Glutamatergic neuron (in vitro differentiated cells): Measurements from ENCODE around the gene MED8. TPM values are rescaled to one million over a fixed set of nuclear protein-coding genes. Genes with fewer than 3 reads are reported as not detected.
A peak's percentile ranks its signal among the peaks of the same experiment; 100 is the strongest.

ENCODE experiments used
- DNase-seq: peaks from one replicate; pipeline ENCODE4 v3.0.0; 2022
- H3K27ac Mint-ChIP-seq: one replicate; pipeline ENCODE4 v1.8.0; 2020; ENCODE audit warnings: mild to moderate bottlenecking, mixed read lengths, inconsistent platforms; ENCODE audit not compliant: unreplicated experiment
- H3K27me3 Mint-ChIP-seq: one replicate; pipeline ENCODE4 v1.8.0; 2020; ENCODE audit warnings: mild to moderate bottlenecking, moderate library complexity, mixed read lengths, inconsistent platforms; ENCODE audit not compliant: unreplicated experiment
- H3K36me3 Mint-ChIP-seq: one replicate; pipeline ENCODE4 v1.8.0; 2020; ENCODE audit warnings: mild to moderate bottlenecking, mixed read lengths, inconsistent platforms; ENCODE audit not compliant: unreplicated experiment
- H3K4me1 Mint-ChIP-seq: one replicate; pipeline ENCODE4 v1.8.0; 2020; ENCODE audit warnings: mild to moderate bottlenecking, low read depth, mixed read lengths, inconsistent platforms; ENCODE audit not compliant: unreplicated experiment
- H3K4me3 Mint-ChIP-seq: one replicate; pipeline ENCODE4 v1.8.0; 2020; ENCODE audit warnings: mild to moderate bottlenecking, mixed read lengths, inconsistent platforms; ENCODE audit not compliant: unreplicated experiment
- H3K9me3 Mint-ChIP-seq: one replicate; pipeline ENCODE4 v1.8.0; 2020; ENCODE audit warnings: mild to moderate bottlenecking, moderate library complexity, mixed read lengths, inconsistent platforms; ENCODE audit not compliant: unreplicated experiment
- total RNA-seq: library from RNA; stranded (reverse); fragmentation: NEBNext Ultra II Directional; extraction: Animal tissue kit (Norgen Biotek cat#: 25700); gene quantifications from one replicate; pipeline ENCODE4 v1.2.1, GENCODE V29; 2021; ENCODE audit not compliant: unreplicated experiment
- TF ChIP-seq, protein P1 (sequence below): fragments of 200-600 bp; sonication (generic); IDR thresholded peaks from one replicate; pipeline ENCODE4 v1.5.0; 2021; ENCODE audit not compliant: partially characterized antibody, unreplicated experiment

The MED8 gene
- total RNA-seq, 1 donor from 2014 or later: 39.1 TPM

DNA sequence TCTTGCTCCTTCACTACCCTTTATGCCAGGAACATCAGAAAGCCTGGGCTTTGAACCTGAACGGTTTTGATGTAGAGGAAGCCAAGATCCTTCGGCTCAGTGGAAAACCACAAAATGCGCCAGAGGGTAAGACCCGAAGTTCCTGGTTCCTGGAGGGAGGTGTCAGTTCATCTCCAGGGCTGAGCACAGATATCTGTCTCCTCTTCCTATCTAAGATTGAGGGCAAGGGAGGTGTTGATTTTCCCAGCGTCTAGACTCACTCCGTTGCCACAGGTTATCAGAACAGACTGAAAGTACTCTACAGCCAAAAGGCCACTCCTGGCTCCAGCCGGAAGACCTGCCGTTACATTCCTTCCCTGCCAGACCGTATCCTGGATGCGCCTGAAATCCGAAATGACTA, 29.9 kb downstream of the MED8 start:
- Mint-ChIP-seq H3K4me3 (peak overlapping the region; percentile 90), H3K9me3 (peaks cover 4% of the 10 kb centered on the region), H3K27ac (no peak overlapping the region), H3K36me3 (no peaks in the 10 kb centered on the region), H3K27me3 (peaks cover 6% of the 10 kb centered on the region), H3K4me1 (peaks cover 9% of the 10 kb centered on the region)
- DNase-seq: no peak
- TF ChIP-seq, protein P1, sequence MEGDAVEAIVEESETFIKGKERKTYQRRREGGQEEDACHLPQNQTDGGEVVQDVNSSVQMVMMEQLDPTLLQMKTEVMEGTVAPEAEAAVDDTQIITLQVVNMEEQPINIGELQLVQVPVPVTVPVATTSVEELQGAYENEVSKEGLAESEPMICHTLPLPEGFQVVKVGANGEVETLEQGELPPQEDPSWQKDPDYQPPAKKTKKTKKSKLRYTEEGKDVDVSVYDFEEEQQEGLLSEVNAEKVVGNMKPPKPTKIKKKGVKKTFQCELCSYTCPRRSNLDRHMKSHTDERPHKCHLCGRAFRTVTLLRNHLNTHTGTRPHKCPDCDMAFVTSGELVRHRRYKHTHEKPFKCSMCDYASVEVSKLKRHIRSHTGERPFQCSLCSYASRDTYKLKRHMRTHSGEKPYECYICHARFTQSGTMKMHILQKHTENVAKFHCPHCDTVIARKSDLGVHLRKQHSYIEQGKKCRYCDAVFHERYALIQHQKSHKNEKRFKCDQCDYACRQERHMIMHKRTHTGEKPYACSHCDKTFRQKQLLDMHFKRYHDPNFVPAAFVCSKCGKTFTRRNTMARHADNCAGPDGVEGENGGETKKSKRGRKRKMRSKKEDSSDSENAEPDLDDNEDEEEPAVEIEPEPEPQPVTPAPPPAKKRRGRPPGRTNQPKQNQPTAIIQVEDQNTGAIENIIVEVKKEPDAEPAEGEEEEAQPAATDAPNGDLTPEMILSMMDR: no peak

DNA sequence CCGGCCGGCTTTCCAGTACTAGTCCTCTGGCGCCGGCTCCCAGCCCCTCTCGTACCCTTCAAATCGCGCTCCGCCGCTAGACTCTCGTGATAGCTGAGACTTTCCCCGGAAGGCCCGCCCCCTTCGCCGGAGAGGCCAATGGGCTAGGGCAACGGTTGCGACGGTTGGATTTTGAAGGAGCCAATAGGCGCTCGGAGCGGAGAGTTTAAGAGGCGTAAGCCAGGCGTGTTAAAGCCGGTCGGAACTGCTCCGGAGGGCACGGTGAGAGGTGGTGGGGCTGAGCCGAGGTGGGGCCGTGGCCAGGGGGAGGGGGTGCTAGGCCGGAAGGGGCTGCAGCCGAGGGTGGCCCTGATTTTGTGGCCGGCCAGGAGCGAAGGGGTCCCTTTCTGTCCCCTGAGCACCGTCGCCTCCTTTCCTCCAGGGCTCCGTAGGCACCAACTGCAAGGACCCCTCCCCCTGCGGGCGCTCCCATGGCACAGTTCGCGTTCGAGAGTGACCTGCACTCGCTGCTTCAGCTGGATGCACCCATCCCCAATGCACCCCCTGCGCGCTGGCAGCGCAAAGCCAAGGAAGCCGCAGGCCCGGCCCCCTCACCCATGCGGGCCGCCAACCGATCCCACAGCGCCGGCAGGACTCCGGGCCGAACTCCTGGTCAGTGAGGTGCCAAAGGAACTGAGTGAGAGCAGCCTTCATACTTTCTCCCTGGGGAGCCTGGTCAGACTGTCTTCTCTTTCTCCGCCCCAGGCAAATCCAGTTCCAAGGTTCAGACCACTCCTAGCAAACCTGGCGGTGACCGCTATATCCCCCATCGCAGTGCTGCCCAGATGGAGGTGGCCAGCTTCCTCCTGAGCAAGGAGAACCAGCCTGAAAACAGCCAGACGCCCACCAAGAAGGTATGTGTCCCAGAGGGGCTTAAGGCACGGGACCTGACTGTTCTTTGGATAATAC, 30.6 kb downstream of the MED8 start, which contains the start of gene CDC20:
Gene CDC20 (plus strand): TSS at position 236 of the 948 bp plus-strand sequence. CDS start 235 bp downstream, at position 471.
- TF ChIP-seq, protein P1: no peak
- peaks cover 9% of the 10 kb centered on the region for H3K4me1 Mint-ChIP-seq
- H3K36me3 Mint-ChIP-seq: no peaks in the 10 kb centered on the region
- H3K27me3 Mint-ChIP-seq: peaks cover 4% of the 10 kb centered on the region
- H3K4me3 Mint-ChIP-seq: peak within 1 kb of the TSS; percentile 90
- H3K27ac Mint-ChIP-seq: peak within 1 kb of the TSS; percentile 92
- peak; percentile 100 for DNase-seq
- peaks cover 4% of the 10 kb centered on the region for H3K9me3 Mint-ChIP-seq

DNA sequence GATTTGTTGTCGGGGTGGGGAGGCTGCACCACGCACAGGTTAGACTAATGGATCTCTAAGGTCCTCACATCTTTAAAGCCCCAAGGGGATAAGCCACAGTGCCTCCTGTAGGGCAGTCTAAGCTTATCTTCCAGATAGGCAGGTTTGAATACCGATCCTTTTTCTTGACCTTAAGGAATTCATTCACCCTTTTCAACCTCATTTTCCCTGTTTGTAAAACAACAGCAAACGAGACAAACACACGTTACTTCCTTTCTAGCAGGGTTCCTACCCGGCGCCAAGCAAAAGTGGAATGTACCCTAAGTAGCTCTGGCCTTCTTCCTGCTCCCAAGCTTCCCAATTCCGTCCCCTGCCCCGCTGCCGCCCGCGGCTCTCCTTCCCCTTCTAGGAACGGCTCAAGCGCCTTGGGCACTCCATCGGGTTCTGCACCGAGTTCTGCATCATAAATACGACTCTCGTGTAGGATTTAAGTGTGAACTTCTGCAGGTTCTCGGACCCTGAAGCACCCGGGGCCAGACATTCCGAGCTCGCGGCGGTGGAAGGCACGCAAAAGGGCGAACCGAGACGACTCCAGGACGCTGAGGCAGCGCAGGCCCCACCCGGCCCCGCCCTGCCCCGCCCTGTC, 31.4 kb downstream of the MED8 start:
- Mint-ChIP-seq H3K27me3 (peaks cover 2% of the 10 kb centered on the region), H3K9me3 (peaks cover 4% of the 10 kb centered on the region), H3K4me3 (peak overlapping the region; percentile 90), H3K36me3 (no peaks in the 10 kb centered on the region), H3K27ac (peak overlapping the region; percentile 92), H3K4me1 (peaks cover 9% of the 10 kb centered on the region)
- TF ChIP-seq, protein P1: peak; percentile 19
- DNase-seq: no peak

DNA sequence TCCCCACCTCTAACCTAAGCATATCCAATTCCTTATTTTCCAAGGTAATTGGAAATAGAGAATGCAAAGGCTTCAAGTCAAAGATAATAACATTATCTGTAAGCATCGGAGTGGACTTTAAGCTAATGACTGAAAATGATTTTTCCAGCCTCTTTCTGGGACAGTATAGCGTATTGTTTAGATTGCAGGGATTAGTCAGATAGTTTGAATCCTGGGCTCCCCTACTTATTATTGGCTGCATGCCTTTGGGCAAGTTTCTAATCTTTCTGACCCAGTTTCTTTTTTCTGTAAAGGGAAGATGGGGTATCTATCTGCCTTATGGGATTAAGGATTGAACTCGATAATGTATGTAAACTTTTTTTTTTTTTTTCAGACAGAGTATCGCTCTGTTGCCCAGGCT, 32.3 kb downstream of the MED8 start:
- Mint-ChIP-seq H3K9me3 (peaks cover 4% of the 10 kb centered on the region), H3K4me3 (no peak overlapping the region), H3K27me3 (peaks cover 2% of the 10 kb centered on the region), H3K36me3 (no peaks in the 10 kb centered on the region), H3K4me1 (peaks cover 9% of the 10 kb centered on the region), H3K27ac (no peak overlapping the region)
- DNase-seq: no peak
- TF ChIP-seq, protein P1: no peak

DNA sequence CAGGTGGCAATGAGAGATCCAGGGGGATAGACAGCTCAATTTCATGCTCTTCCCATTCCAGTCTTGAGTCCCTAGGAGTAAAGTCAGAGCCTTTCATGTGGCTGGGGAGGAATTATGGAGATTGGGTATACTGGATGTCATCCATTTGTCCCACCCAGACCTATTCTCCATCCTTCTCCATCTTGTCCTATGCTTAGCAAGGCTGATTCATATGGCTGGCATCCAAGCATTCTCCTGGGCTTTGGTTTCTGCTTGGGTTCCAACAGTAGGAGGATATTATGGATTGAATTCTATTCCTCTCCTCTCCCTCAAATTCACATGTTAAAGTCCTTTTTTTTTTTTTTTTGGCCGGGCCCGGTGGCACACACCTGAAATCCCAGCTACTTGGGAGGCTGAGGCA, 34.7 kb downstream of the MED8 start:
- TF ChIP-seq, protein P1: no peak
- Mint-ChIP-seq H3K27me3 (peaks cover 2% of the 10 kb centered on the region), H3K36me3 (no peaks in the 10 kb centered on the region), H3K9me3 (peaks cover 4% of the 10 kb centered on the region), H3K4me3 (no peak overlapping the region), H3K4me1 (peaks cover 7% of the 10 kb centered on the region), H3K27ac (no peak overlapping the region)
- no peak for DNase-seq
